Naive thymus-derived CD4-positive, alpha-beta T cell (primary cell): ENCODE measurements around the gene RUFY3. TPM values are rescaled to one million over a fixed set of nuclear protein-coding genes. Genes with fewer than 3 reads are reported as not detected.
"Not testable (repeated sequence)": the region's sequence is repeated elsewhere in the genome, so short reads cannot be mapped to it uniquely, and the experiment has no call there.

ENCODE experiments used
- ATAC-seq: fragments of 150-1000 bp; cut with Tn5 transposase; 2 replicates; pipeline ENCODE4 v1.10.0; 2021; ENCODE audit warnings: mild to moderate bottlenecking, moderate library complexity
- CTCF ChIA-PET: fragments of 350-600 bp; sonication (Branson Sonifier 250); formaldehyde crosslinking; loops from one replicate; lab custom pipeline; 2021; ENCODE audit warnings: antibody characterized with exemption; lab: Charles Lee
- POLR2A ChIA-PET: fragments of 350-600 bp; sonication (Branson Sonifier 250); formaldehyde crosslinking; loops from one replicate; lab custom pipeline; 2021; ENCODE audit warnings: antibody characterized with exemption, inconsistent platforms; lab: Charles Lee
- DNase-seq, 9 donors: peaks; one replicate each; pipeline versions ENCODE4 v3.0.0 to v3.0.0-alpha.2; 2020 to 2022; ENCODE audit warnings: mixed read lengths in 1 of 9
- H3K27ac ChIP-seq: one replicate; pipeline ENCODE4 v1.7.0; 2013; ENCODE audit warnings: mild to moderate bottlenecking, low read depth, low read length, moderate library complexity
- H3K27me3 ChIP-seq, 2 donors: one replicate each; pipeline ENCODE4 v1.7.0; 2013; ENCODE audit warnings: low read length in 2 of 2, mild to moderate bottlenecking in 2 of 2, moderate library complexity in 2 of 2; ENCODE audit not compliant: control insufficient read depth in 2 of 2, insufficient read depth in 2 of 2
- H3K36me3 ChIP-seq, 3 experiments: 1 replicate in 2 of 3; 2 replicates in 1 of 3; pipeline ENCODE4 v1.7.0; 2013; ENCODE audit warnings: low read length in 3 of 3, mild to moderate bottlenecking in 3 of 3, moderate library complexity in 1 of 3; ENCODE audit not compliant: insufficient read depth in 3 of 3, control insufficient read depth in 2 of 3
- H3K4me1 ChIP-seq, 2 donors: one replicate each; pipeline ENCODE4 v1.7.0; 2013; ENCODE audit warnings: low read length in 2 of 2, mild to moderate bottlenecking in 2 of 2, moderate library complexity in 1 of 2; ENCODE audit not compliant: control insufficient read depth in 2 of 2, insufficient read depth in 2 of 2
- H3K4me3 ChIP-seq: 2 replicates; pipeline ENCODE4 v1.7.0; 2013; ENCODE audit warnings: mild to moderate bottlenecking, low read length
- H3K9me3 ChIP-seq, 3 experiments: 1 replicate in 2 of 3; 2 replicates in 1 of 3; pipeline ENCODE4 v1.7.0; 2013; ENCODE audit warnings: low read length in 3 of 3; ENCODE audit not compliant: control insufficient read depth in 2 of 3
- H3K27ac Mint-ChIP-seq, 9 donors: one replicate each; pipeline ENCODE4 v1.8.0; 2020 to 2022; ENCODE audit warnings: mixed read lengths in 9 of 9, mild to moderate bottlenecking in 8 of 9, moderate library complexity in 5 of 9, inconsistent platforms in 2 of 9
- H3K27me3 Mint-ChIP-seq, 5 donors: one replicate each; pipeline ENCODE4 v1.8.0; 2021 to 2022; ENCODE audit warnings: mixed read lengths in 5 of 5, mild to moderate bottlenecking in 1 of 5
- H3K36me3 Mint-ChIP-seq, 5 donors: one replicate each; pipeline ENCODE4 v1.8.0; 2020 to 2022; ENCODE audit warnings: mixed read lengths in 5 of 5, mild to moderate bottlenecking in 3 of 5, inconsistent platforms in 1 of 5
- H3K4me1 Mint-ChIP-seq, 7 donors: one replicate each; pipeline ENCODE4 v1.8.0; 2020 to 2022; ENCODE audit warnings: mixed read lengths in 7 of 7, mild to moderate bottlenecking in 3 of 7, inconsistent platforms in 1 of 7
- H3K4me3 Mint-ChIP-seq, 10 donors: one replicate each; pipeline ENCODE4 v1.8.0; 2020 to 2022; ENCODE audit warnings: mild to moderate bottlenecking in 10 of 10, mixed read lengths in 10 of 10, moderate library complexity in 6 of 10, inconsistent platforms in 2 of 10
- H3K9me3 Mint-ChIP-seq, 11 donors: one replicate each; pipeline ENCODE4 v1.8.0; 2020 to 2022; ENCODE audit warnings: mixed read lengths in 11 of 11, mild to moderate bottlenecking in 4 of 11, inconsistent platforms in 1 of 11, moderate library complexity in 1 of 11
- intact Hi-C, 2 donors: fragments of 100-400 bp; cut with micrococcal nuclease; formaldehyde crosslinking; loops; one replicate each; pipeline ENCODE4 v1.15.1; 2023
- polyA plus RNA-seq, 2 donors: library from polyadenylated mRNA; unstranded; fragments of 300-500 nt; fragmentation: Illumina TruSeq; gene quantifications; one replicate each; pipeline ENCODE4 v1.2.3, GENCODE V29; 2021
- total RNA-seq, 6 experiments: library from RNA in 5 of 6; stranded (reverse) in 5 of 6; gene quantifications; 1 replicate in 5 of 6; 2 replicates in 1 of 6; pipeline ENCODE4 v1.2.3 and lab custom pipeline; 2021 to 2026

Gene RUFY3
- total and polyA plus RNA-seq, 7 experiments from 2014 or later: 4.0 to 41.2 (median 38.6) TPM

DNA sequence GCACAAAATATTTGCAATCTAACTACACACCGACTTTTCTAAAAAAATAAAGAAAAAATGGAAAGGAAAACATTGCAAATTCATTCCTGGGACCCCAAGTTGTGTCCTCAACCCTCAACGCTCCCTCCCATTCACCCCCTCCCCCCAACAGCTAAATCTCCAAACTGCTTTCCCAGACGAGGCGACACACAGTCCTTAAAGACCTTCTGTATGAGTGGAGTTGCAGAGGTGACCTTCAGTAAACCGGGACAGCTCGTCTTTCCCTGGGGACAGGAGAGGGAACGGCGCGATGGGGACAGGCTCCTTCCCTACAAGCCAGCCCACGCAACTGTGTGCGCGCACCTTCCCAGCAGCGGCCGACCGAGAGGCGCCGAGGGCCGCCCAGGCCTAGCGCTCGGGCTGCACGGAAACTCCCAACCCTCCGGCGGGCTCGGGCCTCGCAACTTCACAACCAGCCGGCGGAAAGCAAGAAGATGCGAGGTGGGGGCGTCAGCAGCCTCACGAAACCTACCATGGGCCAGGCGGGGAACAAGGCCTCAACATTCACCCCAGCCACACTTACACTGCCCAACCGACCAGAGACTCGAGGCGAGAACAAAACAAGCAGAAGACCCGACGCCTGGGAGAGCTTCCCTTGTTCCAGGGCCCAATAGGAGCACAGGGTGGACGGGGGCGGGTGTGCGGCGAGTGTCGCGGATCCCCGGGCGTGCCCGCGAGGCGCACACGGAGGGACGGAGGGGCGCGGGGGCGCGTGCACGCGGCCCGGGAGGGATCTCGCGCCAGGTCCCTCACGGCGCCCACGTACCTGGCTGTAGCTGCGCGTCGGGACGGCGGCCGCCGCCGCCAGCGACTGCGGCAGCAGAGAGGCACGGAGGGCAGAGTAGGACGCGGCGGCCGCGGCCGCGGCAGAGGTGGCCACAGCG is 117.2 kb downstream of the RUFY3 start:
- Histone ChIP-seq H3K4me1 (peaks cover 17 to 22% of the 10 kb centered on the region in 2 donors), H3K36me3 (peaks cover 0 to 14% (median 5%) of the 10 kb centered on the region in 3 experiments), H3K4me3 (peak overlapping the region; percentile 83), H3K27ac (peak overlapping the region; percentile 88), H3K9me3 (no peaks in the 10 kb centered on the region), H3K27me3 (no peaks in the 10 kb centered on the region)
- peak overlapping the region; percentile 91 to 98 (median 96) for H3K27ac Mint-ChIP-seq
- H3K4me1 Mint-ChIP-seq: peaks cover 8 to 45% (median 32%) of the 10 kb centered on the region in 7 donors
- DNase-seq: peak; percentile 49 to 75 (median 64)
- CTCF ChIA-PET: interaction anchor here (1.2 to 1.4 kb wide), 2 partner anchors 36 to 104 kb away, joined by 5 to 8 read pairs; no protein-coding TSS in a partner anchor
- H3K4me3 Mint-ChIP-seq: peak overlapping the region; percentile 89 to 99 (median 97)
- no peaks in the 10 kb centered on the region for H3K27me3 Mint-ChIP-seq
- H3K36me3 Mint-ChIP-seq: peaks cover 0 to 14% (median 5%) of the 10 kb centered on the region in 5 donors
- POLR2A ChIA-PET: interaction anchor here (0.5 to 3.6 kb wide), 16 partner anchors 10 to 1079 kb away, joined by 3 to 43 read pairs (median 4); partner anchors contain the start of genes DCK, MOB1B, SULT1B1 and UTP3
- peak; percentile 60 for ATAC-seq
- H3K9me3 Mint-ChIP-seq: no peaks in the 10 kb centered on the region
- intact Hi-C loops: loop anchor here (1.0 to 5.0 kb wide), 12 partner anchors 20 to 1079 kb away; partner anchors contain the start of genes DCK (in 2 of the 2), MOB1B (in 2 of the 2), UTP3 (in 2 of the 2) and SULT1B1 (in 1 of the 2)

DNA sequence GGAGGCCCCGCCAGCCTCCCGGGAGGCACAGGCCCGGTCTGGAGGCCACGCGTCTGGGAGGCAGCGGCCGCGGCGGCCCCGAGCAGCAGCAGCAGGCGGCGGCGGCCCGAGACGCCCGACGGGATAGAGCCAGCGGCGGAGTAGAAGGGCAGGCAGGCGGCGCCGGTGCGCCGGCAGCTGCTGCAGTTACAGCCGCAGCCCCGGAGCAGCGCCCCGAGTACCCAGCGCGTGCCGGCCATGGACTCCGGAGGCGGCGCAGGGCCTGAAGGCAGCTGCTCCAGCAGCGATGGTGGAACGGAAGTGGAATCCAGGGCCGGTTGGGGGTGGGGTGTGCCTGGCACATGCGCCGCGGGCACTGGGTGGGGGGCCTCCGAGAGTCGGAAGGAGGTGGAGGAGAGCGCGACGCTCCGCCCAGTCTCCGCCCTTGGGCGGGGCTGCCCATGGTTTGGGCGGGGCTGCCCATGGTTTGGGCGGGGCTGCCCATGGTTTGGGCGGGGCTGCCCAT is 117.9 kb downstream of the RUFY3 start, which contains the start of gene GRSF1:
Gene GRSF1 (minus strand): TSS at position 302 of the 505 bp plus-strand sequence. CDS start 63 bp downstream, at position 239.
- ChIA-PET POLR2A (interaction anchor here (1.0 to 3.6 kb wide), 12 partner anchors 9 to 1079 kb away, joined by 3 to 43 read pairs (median 6); partner anchors contain the start of genes DCK, MOB1B, SULT1B1 and UTP3), CTCF (no interaction called here)
- Mint-ChIP-seq H3K9me3 (no peaks in the 10 kb centered on the region), H3K36me3 (peaks cover 0 to 14% (median 5%) of the 10 kb centered on the region in 5 donors), H3K4me3 (peak within 1 kb of the TSS; percentile 89 to 99 (median 97)), H3K27ac (peak within 1 kb of the TSS; percentile 91 to 98 (median 96)), H3K27me3 (no peaks in the 10 kb centered on the region), H3K4me1 (peaks cover 8 to 40% (median 29%) of the 10 kb centered on the region in 7 donors)
- Histone ChIP-seq H3K4me3 (peak within 1 kb of the TSS; percentile 83), H3K4me1 (peaks cover 17 to 22% of the 10 kb centered on the region in 2 donors), H3K27me3 (no peaks in the 10 kb centered on the region), H3K9me3 (no peaks in the 10 kb centered on the region), H3K36me3 (peaks cover 0 to 9% (median 5%) of the 10 kb centered on the region in 3 experiments), H3K27ac (peak within 1 kb of the TSS; percentile 88)
- ATAC-seq (peak; percentile 96), DNase-seq (peak; percentile 92 to 96 (median 95))
- intact Hi-C loops: loop anchor here (1.0 to 5.0 kb wide), 12 partner anchors 21 to 1079 kb away; partner anchors contain the start of genes DCK (in 2 of the 2), MOB1B (in 2 of the 2), UTP3 (in 2 of the 2) and SULT1B1 (in 1 of the 2)

DNA sequence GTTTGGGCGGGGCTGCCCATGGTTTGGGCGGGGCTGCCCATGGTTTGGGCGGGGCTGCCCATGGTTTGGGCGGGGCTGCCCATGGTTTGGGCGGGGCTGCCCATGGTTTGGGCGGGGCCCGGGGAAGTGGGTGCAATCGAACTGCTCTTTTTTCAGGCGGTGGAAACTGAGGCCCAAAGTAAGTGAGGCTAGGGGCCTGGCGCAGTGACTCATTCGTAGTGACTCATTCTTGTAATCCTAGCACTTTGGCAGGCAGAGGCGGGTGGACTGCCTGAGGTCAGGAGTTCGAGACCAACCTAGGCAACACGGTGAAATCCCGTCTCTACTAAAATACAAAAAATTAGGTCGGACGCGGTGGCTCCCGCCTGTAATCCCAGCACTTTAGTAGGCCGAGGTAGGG is 118.4 kb downstream of the RUFY3 start:
- CTCF ChIA-PET, H3K9me3 ChIP-seq, H3K4me3 ChIP-seq, ATAC-seq, H3K36me3 ChIP-seq, H3K27me3 Mint-ChIP-seq, H3K27me3 ChIP-seq, H3K27ac ChIP-seq, intact Hi-C loops, H3K9me3 Mint-ChIP-seq: not testable (repeated sequence)
- Mint-ChIP-seq H3K4me3 (peak overlapping the region in 9 of 10 donors; percentile 25 to 99 (median 72)), H3K36me3 (peaks cover 0 to 10% (median under 1%) of the 10 kb centered on the region in 5 donors), H3K27ac (peak overlapping the region in 7 of 9 donors; percentile 28 to 94 (median 76)), H3K4me1 (peaks cover 8 to 36% (median 25%) of the 10 kb centered on the region in 7 donors)
- POLR2A ChIA-PET: interaction anchor here (1.0 to 3.6 kb wide), 10 partner anchors 8 to 1080 kb away, joined by 3 to 43 read pairs (median 8); partner anchors contain the start of genes DCK, MOB1B, SULT1B1 and UTP3
- DNase-seq: peak in 2 of 9 donors; percentile 64 to 75
- H3K4me1 ChIP-seq: peaks cover 17 to 22% of the 10 kb centered on the region in 2 donors

DNA sequence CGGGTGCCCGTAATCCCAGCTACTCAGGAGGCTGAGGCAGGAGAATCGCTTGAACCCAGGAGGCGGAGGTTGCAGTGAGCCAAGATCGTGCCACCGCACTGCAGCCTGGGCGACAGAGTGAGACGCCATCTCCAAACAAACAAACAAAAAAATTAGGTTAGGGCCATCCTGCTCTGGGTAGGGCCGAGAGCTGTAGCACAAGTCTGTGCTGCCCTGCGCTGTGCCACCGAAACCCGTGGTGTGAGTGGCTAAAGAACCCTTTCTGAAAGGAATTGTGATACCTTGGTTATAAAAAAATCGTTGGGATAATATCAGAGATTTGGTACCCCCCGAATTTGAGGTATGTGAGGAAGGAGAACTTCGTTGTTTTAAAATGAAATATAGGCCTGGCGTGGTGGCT is 118.9 kb downstream of the RUFY3 start:
- H3K4me1 ChIP-seq: peaks cover 17 to 20% of the 10 kb centered on the region in 2 donors
- ATAC-seq, H3K27me3 ChIP-seq, H3K27me3 Mint-ChIP-seq, H3K9me3 Mint-ChIP-seq, H3K9me3 ChIP-seq, H3K36me3 ChIP-seq, H3K4me3 Mint-ChIP-seq, CTCF ChIA-PET, H3K27ac ChIP-seq, intact Hi-C loops, H3K36me3 Mint-ChIP-seq, H3K4me3 ChIP-seq: not testable (repeated sequence)
- Mint-ChIP-seq H3K27ac (peak overlapping the region in 4 of 9 donors; percentile 12 to 91 (median 60)), H3K4me1 (peaks cover 8 to 34% (median 24%) of the 10 kb centered on the region in 7 donors)
- POLR2A ChIA-PET: interaction anchor here (1.0 to 3.6 kb wide), 3 partner anchors 105 to 135 kb away, joined by 3 to 43 read pairs (median 6); no protein-coding TSS in a partner anchor
- peak in 1 of 9 donors; percentile 10 for DNase-seq

DNA sequence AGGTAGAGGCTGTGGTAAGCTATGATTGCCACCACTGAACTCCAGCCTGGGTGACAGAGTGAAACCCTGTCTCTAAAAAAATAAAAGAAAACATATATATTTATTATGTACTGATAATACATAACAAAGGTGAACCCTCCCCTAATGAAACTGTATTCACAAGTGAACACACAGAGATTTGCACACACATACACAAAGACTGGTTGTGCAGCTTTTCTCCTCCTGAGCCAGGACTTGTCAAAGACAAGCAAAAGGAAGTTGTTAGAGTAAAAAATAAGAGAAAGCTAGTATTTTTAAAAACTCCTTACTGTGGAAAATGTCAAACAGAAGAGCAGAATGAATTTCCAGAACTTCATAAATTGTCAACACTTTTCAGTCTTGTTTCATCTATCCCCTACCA is 119.4 kb downstream of the RUFY3 start:
- intact Hi-C loops: no loop called here
- H3K4me3 ChIP-seq: no peak overlapping the region
- Mint-ChIP-seq H3K4me3 (no peak overlapping the region), H3K27ac (peak overlapping the region; percentile 45 to 79 (median 66)), H3K4me1 (peaks cover 8 to 28% (median 18%) of the 10 kb centered on the region in 7 donors), H3K36me3 (peaks cover 0 to 7% (median 0%) of the 10 kb centered on the region in 5 donors), H3K27me3 (no peaks in the 10 kb centered on the region), H3K9me3 (no peaks in the 10 kb centered on the region)
- ChIA-PET CTCF (no interaction called here), POLR2A (interaction anchor here (0.6 to 3.6 kb wide), 3 partner anchors 18 to 136 kb away, joined by 3 to 43 read pairs (median 3); no protein-coding TSS in a partner anchor)
- H3K27ac ChIP-seq: no peak overlapping the region
- no peak for DNase-seq
- no peaks in the 10 kb centered on the region for H3K27me3 ChIP-seq
- no peaks in the 10 kb centered on the region for H3K36me3 ChIP-seq
- ATAC-seq: no peak
- H3K4me1 ChIP-seq: peaks cover 15 to 17% of the 10 kb centered on the region in 2 donors
- no peaks in the 10 kb centered on the region for H3K9me3 ChIP-seq

DNA sequence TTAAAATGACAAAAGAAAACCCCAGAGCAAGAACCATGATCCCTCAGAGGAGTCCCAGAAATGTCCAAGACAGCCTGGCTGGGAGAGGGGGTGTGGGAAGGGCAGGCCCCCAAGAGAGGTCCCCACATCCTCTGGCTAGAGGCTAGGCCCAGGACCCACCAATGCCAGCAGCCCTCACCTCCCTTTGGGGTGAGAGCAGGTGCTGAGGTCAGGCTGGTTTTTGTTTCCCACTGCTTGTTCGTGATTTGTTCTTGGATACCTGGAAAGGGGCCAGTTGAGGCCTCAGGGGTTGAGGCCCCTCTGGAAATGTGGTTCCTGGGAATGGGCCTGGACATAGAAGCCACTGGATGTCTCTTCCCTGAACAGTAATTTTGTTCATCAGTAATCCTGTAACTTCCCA is 120.2 kb downstream of the RUFY3 start:
- no peak overlapping the region for H3K4me3 Mint-ChIP-seq
- H3K4me1 Mint-ChIP-seq: peaks cover 1 to 22% (median 11%) of the 10 kb centered on the region in 7 donors
- ATAC-seq: no peak
- peaks cover 0 to 2% (median 0%) of the 10 kb centered on the region in 5 donors for H3K36me3 Mint-ChIP-seq
- Histone ChIP-seq H3K4me1 (peaks cover 7 to 15% of the 10 kb centered on the region in 2 donors), H3K4me3 (no peak overlapping the region), H3K36me3 (no peaks in the 10 kb centered on the region), H3K27ac (no peak overlapping the region), H3K27me3 (no peaks in the 10 kb centered on the region), H3K9me3 (no peaks in the 10 kb centered on the region)
- ChIA-PET CTCF (no interaction called here), POLR2A (interaction anchor here (0.6 kb wide), 1 partner anchor 19 kb away, joined by 3 read pairs; no protein-coding TSS in a partner anchor)
- H3K9me3 Mint-ChIP-seq: no peaks in the 10 kb centered on the region
- intact Hi-C loops: no loop called here
- peak overlapping the region in 4 of 9 donors; percentile 8 to 77 (median 70) for H3K27ac Mint-ChIP-seq
- DNase-seq: no peak
- no peaks in the 10 kb centered on the region for H3K27me3 Mint-ChIP-seq
